Mesothelial cell of epicardium (in vitro differentiated cells): ENCODE data around the gene OBSCN. TPM values are rescaled to one million over a fixed set of nuclear protein-coding genes. Genes with fewer than 3 reads are reported as not detected.
A peak's percentile ranks its signal among the peaks of the same experiment; 100 is the strongest.

Experiments used
- DNase-seq, 2 experiments: peaks; one replicate each; pipeline ENCODE4 v3.0.0; 2021; ENCODE audit warnings: low spot score in 2 of 2; ENCODE audit not compliant: unreplicated experiment in 2 of 2
- H3K27ac Mint-ChIP-seq: 2 replicates; pipeline ENCODE4 v1.8.0; 2021; ENCODE audit warnings: mixed read lengths
- H3K27me3 Mint-ChIP-seq: 2 replicates; pipeline ENCODE4 v1.8.0; 2021; ENCODE audit warnings: low read depth, mixed read lengths
- H3K36me3 Mint-ChIP-seq: 2 replicates; pipeline ENCODE4 v1.8.0; 2021; ENCODE audit warnings: mixed read lengths
- H3K4me1 Mint-ChIP-seq: 2 replicates; pipeline ENCODE4 v1.8.0; 2021; ENCODE audit warnings: mixed read lengths
- H3K4me3 Mint-ChIP-seq: 2 replicates; pipeline ENCODE4 v1.8.0; 2021; ENCODE audit warnings: mild to moderate bottlenecking, moderate library complexity, mixed read lengths
- H3K9me3 Mint-ChIP-seq: 2 replicates; pipeline ENCODE4 v1.8.0; 2021; ENCODE audit warnings: mixed read lengths
- total RNA-seq: library from RNA; stranded (reverse); gene quantifications from 3 replicates; pipeline ENCODE4 v1.2.1, GENCODE V29; 2021
- TF ChIP-seq, protein P1 (sequence below): fragments of 200-600 bp; sonication (generic); IDR thresholded peaks from one replicate; pipeline ENCODE4 v1.5.0; 2021; ENCODE audit warnings: antibody characterized with exemption; ENCODE audit not compliant: unreplicated experiment

OBSCN gene
- total RNA-seq, 1 donor from 2014 or later = 113 TPM

- TF ChIP-seq, protein P1, sequence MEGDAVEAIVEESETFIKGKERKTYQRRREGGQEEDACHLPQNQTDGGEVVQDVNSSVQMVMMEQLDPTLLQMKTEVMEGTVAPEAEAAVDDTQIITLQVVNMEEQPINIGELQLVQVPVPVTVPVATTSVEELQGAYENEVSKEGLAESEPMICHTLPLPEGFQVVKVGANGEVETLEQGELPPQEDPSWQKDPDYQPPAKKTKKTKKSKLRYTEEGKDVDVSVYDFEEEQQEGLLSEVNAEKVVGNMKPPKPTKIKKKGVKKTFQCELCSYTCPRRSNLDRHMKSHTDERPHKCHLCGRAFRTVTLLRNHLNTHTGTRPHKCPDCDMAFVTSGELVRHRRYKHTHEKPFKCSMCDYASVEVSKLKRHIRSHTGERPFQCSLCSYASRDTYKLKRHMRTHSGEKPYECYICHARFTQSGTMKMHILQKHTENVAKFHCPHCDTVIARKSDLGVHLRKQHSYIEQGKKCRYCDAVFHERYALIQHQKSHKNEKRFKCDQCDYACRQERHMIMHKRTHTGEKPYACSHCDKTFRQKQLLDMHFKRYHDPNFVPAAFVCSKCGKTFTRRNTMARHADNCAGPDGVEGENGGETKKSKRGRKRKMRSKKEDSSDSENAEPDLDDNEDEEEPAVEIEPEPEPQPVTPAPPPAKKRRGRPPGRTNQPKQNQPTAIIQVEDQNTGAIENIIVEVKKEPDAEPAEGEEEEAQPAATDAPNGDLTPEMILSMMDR = no peak
- no peak for DNase-seq
- Mint-ChIP-seq H3K4me1 (peaks cover 6% of the 10 kb centered on the region), H3K36me3 (no peaks in the 10 kb centered on the region), H3K4me3 (no peak overlapping the region), H3K9me3 (no peaks in the 10 kb centered on the region), H3K27ac (peak overlapping the region; percentile 53), H3K27me3 (no peaks in the 10 kb centered on the region)
Observed at GRCh38 chr1:228373004-228373680, 165.3 kb downstream of the OBSCN start.

- TF ChIP-seq, protein P1 = no peak
- no peaks in the 10 kb centered on the region for H3K27me3 Mint-ChIP-seq
- H3K9me3 Mint-ChIP-seq = no peaks in the 10 kb centered on the region
- H3K4me3 Mint-ChIP-seq = no peak overlapping the region
- H3K27ac Mint-ChIP-seq = no peak overlapping the region
- DNase-seq = peak in 1 of 2 experiments; percentile 14
- H3K4me1 Mint-ChIP-seq = peaks cover 6% of the 10 kb centered on the region
- H3K36me3 Mint-ChIP-seq = no peaks in the 10 kb centered on the region
Observed at GRCh38 chr1:228373681-228374571, 166.1 kb downstream of the OBSCN start.

DNA sequence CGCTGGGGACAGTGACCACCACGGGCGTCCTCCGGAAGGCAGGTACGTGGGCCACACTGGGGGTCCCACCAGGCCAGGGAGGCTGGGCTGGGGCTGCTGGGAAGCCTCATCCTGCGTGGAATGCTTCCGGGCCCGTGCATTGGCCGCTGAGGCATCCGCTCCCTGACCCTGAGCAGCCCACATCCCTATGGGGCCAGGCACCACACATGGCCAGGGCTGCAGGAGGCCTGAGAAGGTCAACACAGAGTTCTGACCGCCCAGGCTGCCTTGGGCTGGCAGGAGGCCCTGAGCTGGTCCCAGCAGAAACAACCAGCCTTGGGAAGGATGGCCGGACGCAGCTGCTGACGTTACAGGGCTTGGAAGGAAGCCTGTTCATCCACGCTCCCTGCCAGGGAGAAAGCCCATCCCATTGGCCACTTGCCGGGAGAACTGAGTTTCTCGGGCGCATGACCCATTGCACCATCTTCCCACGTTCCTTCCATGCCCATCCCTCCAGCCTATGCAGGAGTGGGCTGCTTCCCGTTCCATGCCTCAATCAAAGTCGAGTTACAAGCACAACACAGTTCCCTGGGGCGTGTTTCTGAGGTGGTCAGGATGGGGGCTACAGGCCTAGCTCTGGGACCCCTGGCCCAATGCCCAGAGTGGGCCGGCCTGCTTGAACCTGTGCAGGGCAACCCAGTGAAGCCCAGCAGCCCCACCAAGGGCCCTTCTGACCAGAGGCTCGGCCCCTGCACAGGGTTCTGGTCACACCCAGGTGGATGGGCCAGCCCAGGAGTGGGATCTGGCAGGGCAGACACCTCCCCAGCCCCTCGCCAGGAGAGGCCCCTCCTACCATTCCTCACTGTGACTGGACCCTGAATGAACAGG is 167.1 kb downstream of the OBSCN start:
- peaks cover 10% of the 10 kb centered on the region for H3K4me1 Mint-ChIP-seq
- H3K4me3 Mint-ChIP-seq = no peak overlapping the region
- peak overlapping the region; percentile 30 for H3K27ac Mint-ChIP-seq
- peak; percentile 15 to 37 for DNase-seq
- H3K36me3 Mint-ChIP-seq = no peaks in the 10 kb centered on the region
- TF ChIP-seq, protein P1 = no peak
- no peaks in the 10 kb centered on the region for H3K27me3 Mint-ChIP-seq
- H3K9me3 Mint-ChIP-seq = no peaks in the 10 kb centered on the region

GRCh38 chr1:228375578-228376261 is 167.9 kb downstream of the OBSCN start:
- no peak overlapping the region for H3K4me3 Mint-ChIP-seq
- H3K27me3 Mint-ChIP-seq = no peaks in the 10 kb centered on the region
- no peaks in the 10 kb centered on the region for H3K36me3 Mint-ChIP-seq

More at GRCh38 chr1:228375578-228376261, 167.9 kb downstream of the OBSCN start:
- TF ChIP-seq, protein P1 = no peak
- Mint-ChIP-seq H3K9me3 (no peaks in the 10 kb centered on the region), H3K27ac (no peak overlapping the region), H3K4me1 (peaks cover 17% of the 10 kb centered on the region)
- DNase-seq = peak in 1 of 2 experiments; percentile 20
